Hepatocyte (in vitro differentiated cells): ENCODE measurements around the gene GUCY1A2.

Experiments
- EZH2 ChIP-seq: fragments of 200-600 bp; sonication (generic); IDR thresholded peaks from 2 replicates; pipeline ENCODE4 v1.6.1; 2016; ENCODE audit warnings: antibody characterized with exemption, mild to moderate bottlenecking, borderline replicate concordance
- EZH2phosphoT487 ChIP-seq: fragments of 200-600 bp; sonication (generic); IDR thresholded peaks from one replicate; pipeline ENCODE4 v1.6.1; 2018; ENCODE audit warnings: antibody characterized with exemption, mild to moderate bottlenecking, low read depth, moderate library complexity; ENCODE audit not compliant: unreplicated experiment, severe bottlenecking
- TF ChIP-seq, protein P1 (sequence below): fragments of 200-600 bp; sonication (generic); IDR thresholded peaks from 2 replicates; pipeline ENCODE4 v1.5.1; 2016; ENCODE audit warnings: antibody characterized with exemption, mild to moderate bottlenecking; ENCODE audit not compliant: poor library complexity

- TF ChIP-seq EZH2phosphoT487: no peak
- TF ChIP-seq, protein P1, sequence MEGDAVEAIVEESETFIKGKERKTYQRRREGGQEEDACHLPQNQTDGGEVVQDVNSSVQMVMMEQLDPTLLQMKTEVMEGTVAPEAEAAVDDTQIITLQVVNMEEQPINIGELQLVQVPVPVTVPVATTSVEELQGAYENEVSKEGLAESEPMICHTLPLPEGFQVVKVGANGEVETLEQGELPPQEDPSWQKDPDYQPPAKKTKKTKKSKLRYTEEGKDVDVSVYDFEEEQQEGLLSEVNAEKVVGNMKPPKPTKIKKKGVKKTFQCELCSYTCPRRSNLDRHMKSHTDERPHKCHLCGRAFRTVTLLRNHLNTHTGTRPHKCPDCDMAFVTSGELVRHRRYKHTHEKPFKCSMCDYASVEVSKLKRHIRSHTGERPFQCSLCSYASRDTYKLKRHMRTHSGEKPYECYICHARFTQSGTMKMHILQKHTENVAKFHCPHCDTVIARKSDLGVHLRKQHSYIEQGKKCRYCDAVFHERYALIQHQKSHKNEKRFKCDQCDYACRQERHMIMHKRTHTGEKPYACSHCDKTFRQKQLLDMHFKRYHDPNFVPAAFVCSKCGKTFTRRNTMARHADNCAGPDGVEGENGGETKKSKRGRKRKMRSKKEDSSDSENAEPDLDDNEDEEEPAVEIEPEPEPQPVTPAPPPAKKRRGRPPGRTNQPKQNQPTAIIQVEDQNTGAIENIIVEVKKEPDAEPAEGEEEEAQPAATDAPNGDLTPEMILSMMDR: no peak
- TF ChIP-seq EZH2: no peak
Measured at GRCh38 chr11:106962995-106963394, 55.3 kb downstream of the GUCY1A2 start.
